Mesendoderm (in vitro differentiated cells): ENCODE results near the gene SLC26A6.

Source experiments
- DNase-seq: peaks from one replicate; pipeline ENCODE4 v3.0.0; 2013
- H2AK5ac ChIP-seq: 2 replicates; pipeline ENCODE4 v1.6.1; 2013; ENCODE audit warnings: low read length, inconsistent platforms
- H2BK120ac ChIP-seq: 2 replicates; pipeline ENCODE4 v1.6.1; 2013; ENCODE audit warnings: low read depth, mild to moderate bottlenecking, low read length, moderate library complexity, mixed read lengths
- H2BK15ac ChIP-seq: replicated peaks from 2 replicates; pipeline ENCODE4 v1.6.1; 2013; ENCODE audit warnings: low read depth, mild to moderate bottlenecking, moderate library complexity
- H2BK5ac ChIP-seq: 2 replicates; pipeline ENCODE4 v1.6.1; 2013; ENCODE audit warnings: low read length, inconsistent platforms
- H3K18ac ChIP-seq: 2 replicates; pipeline ENCODE4 v1.6.1; 2013; ENCODE audit warnings: mild to moderate bottlenecking, low read length, mixed read lengths
- H3K23ac ChIP-seq: one replicate; pipeline ENCODE4 v1.6.1; 2013; ENCODE audit warnings: low read length
- H3K27ac ChIP-seq: 2 replicates; pipeline ENCODE4 v1.5.1; 2013; ENCODE audit warnings: low read depth, mild to moderate bottlenecking, inconsistent platforms, low read length, moderate library complexity
- H3K27me3 ChIP-seq: 2 replicates; pipeline ENCODE4 v1.6.1; 2013; ENCODE audit warnings: low read length, control low read depth, mild to moderate bottlenecking, inconsistent platforms; ENCODE audit not compliant: insufficient read depth, poor library complexity
- H3K36me3 ChIP-seq: 2 replicates; pipeline ENCODE4 v1.6.1; 2013; ENCODE audit warnings: low read length, inconsistent platforms; ENCODE audit not compliant: control insufficient read depth, insufficient read depth
- H3K4ac ChIP-seq: one replicate; pipeline ENCODE4 v1.6.1; 2013; ENCODE audit warnings: low read depth, mild to moderate bottlenecking, low read length, moderate library complexity
- H3K4me1 ChIP-seq: 2 replicates; pipeline ENCODE4 v1.6.1; 2013; ENCODE audit warnings: low read depth, low read length, inconsistent platforms; ENCODE audit not compliant: control insufficient read depth
- H3K4me2 ChIP-seq: 2 replicates; pipeline ENCODE4 v1.6.1; 2013; ENCODE audit warnings: low read length
- H3K4me3 ChIP-seq: 2 replicates; pipeline ENCODE4 v1.5.1; 2013; ENCODE audit warnings: mild to moderate bottlenecking, low read length
- H3K56ac ChIP-seq: one replicate; pipeline ENCODE4 v1.6.1; 2013; ENCODE audit warnings: low read length
- H3K79me1 ChIP-seq: 2 replicates; pipeline ENCODE4 v1.6.1; 2013; ENCODE audit warnings: low read length, inconsistent platforms
- H3K79me2 ChIP-seq: 2 replicates; pipeline ENCODE4 v1.6.1; 2013; ENCODE audit warnings: mild to moderate bottlenecking, low read length; ENCODE audit not compliant: control insufficient read depth, insufficient read depth
- H3K9ac ChIP-seq: 2 replicates; pipeline ENCODE4 v1.6.1; 2013; ENCODE audit warnings: low read length, inconsistent platforms
- H4K5ac ChIP-seq: one replicate; pipeline ENCODE4 v1.6.1; 2013; ENCODE audit warnings: low read length
- H4K8ac ChIP-seq: one replicate; pipeline ENCODE4 v1.6.1; 2013; ENCODE audit warnings: low read depth, mild to moderate bottlenecking, control low read depth, low read length, moderate library complexity
- WGBS: extraction: QIAGEN DNeasy Blood & Tissue Kit; methylation state at CpG from one replicate; pipeline ENCODE4 v1.1.7; 2013; ENCODE audit warnings: low lambda C conversion rate, missing lambda C conversion rate; ENCODE audit not compliant: insufficient coverage; ENCODE audit errors: extremely low coverage; 5-methylcytosine and 5-hydroxymethylcytosine counted together

The SLC26A6 gene

GRCh38 chr3:48641396-48641795 lies 6.1 kb upstream of the SLC26A6 start:
- no peak overlapping the region for H3K23ac ChIP-seq

GRCh38 chr3:48639944-48640606 lies 4.8 kb upstream of the SLC26A6 start:
- no peak overlapping the region for H3K27ac ChIP-seq
- no peak overlapping the region for H3K18ac ChIP-seq
- no peak overlapping the region for H3K4me3 ChIP-seq
- no peaks in the 10 kb centered on the region for H3K79me2 ChIP-seq
- no peaks in the 10 kb centered on the region for H3K36me3 ChIP-seq
- no peak overlapping the region for H4K8ac ChIP-seq
- H3K27me3 ChIP-seq: no peaks in the 10 kb centered on the region
- H3K23ac ChIP-seq: no peak overlapping the region
- H2BK15ac ChIP-seq: no peak overlapping the region
- no peak overlapping the region for H3K4ac ChIP-seq
- no peak for DNase-seq
- H2AK5ac ChIP-seq: no peak overlapping the region
- no peak overlapping the region for H2BK120ac ChIP-seq
- peaks cover 9% of the 10 kb centered on the region for H3K4me1 ChIP-seq
- H3K4me2 ChIP-seq: no peak overlapping the region
- H4K5ac ChIP-seq: no peak overlapping the region
- H3K56ac ChIP-seq: no peak overlapping the region
- H3K79me1 ChIP-seq: no peaks in the 10 kb centered on the region
- no CpG with 5 or more reads among the region's 38 CpGs for WGBS
- H2BK5ac ChIP-seq: no peak overlapping the region
- H3K9ac ChIP-seq: no peak overlapping the region

More at GRCh38 chr3:48641396-48641795, 6.1 kb upstream of the SLC26A6 start:
- no peak overlapping the region for H4K8ac ChIP-seq
- WGBS: no CpG with 5 or more reads among the region's 3 CpGs
- H4K5ac ChIP-seq: no peak overlapping the region
- H3K79me1 ChIP-seq: no peaks in the 10 kb centered on the region
- no peak overlapping the region for H3K18ac ChIP-seq
- peaks cover 6% of the 10 kb centered on the region for H3K4me1 ChIP-seq
- H3K4ac ChIP-seq: no peak overlapping the region
- no peak overlapping the region for H2BK5ac ChIP-seq
- no peak overlapping the region for H3K27ac ChIP-seq
- no peak for DNase-seq
- H2BK15ac ChIP-seq: no peak overlapping the region
- no peaks in the 10 kb centered on the region for H3K27me3 ChIP-seq
- H2BK120ac ChIP-seq: no peak overlapping the region
- no peak overlapping the region for H3K9ac ChIP-seq
- H2AK5ac ChIP-seq: no peak overlapping the region
- H3K36me3 ChIP-seq: no peaks in the 10 kb centered on the region
- H3K56ac ChIP-seq: no peak overlapping the region
- no peak overlapping the region for H3K4me3 ChIP-seq
- no peak overlapping the region for H3K4me2 ChIP-seq
- H3K79me2 ChIP-seq: no peaks in the 10 kb centered on the region

- WGBS: no CpG with 5 or more reads among the region's 6 CpGs
- no peak overlapping the region for H2BK5ac ChIP-seq
- H3K4me1 ChIP-seq: peaks cover 14% of the 10 kb centered on the region
- no peaks in the 10 kb centered on the region for H3K27me3 ChIP-seq
- H3K18ac ChIP-seq: no peak overlapping the region
- peaks cover 5% of the 10 kb centered on the region for H3K79me1 ChIP-seq
- no peak overlapping the region for H2BK120ac ChIP-seq
- H3K4me2 ChIP-seq: no peak overlapping the region
- no peak overlapping the region for H2AK5ac ChIP-seq
- H3K4ac ChIP-seq: no peak overlapping the region
- no peak overlapping the region for H3K4me3 ChIP-seq
- H3K9ac ChIP-seq: no peak overlapping the region
- H3K56ac ChIP-seq: peak overlapping the region; percentile 22
- peak; percentile 27 for DNase-seq
- no peak overlapping the region for H4K5ac ChIP-seq
- H3K79me2 ChIP-seq: peaks cover 3% of the 10 kb centered on the region
- H3K36me3 ChIP-seq: no peaks in the 10 kb centered on the region
- H4K8ac ChIP-seq: no peak overlapping the region
- H2BK15ac ChIP-seq: no peak overlapping the region
- no peak overlapping the region for H3K23ac ChIP-seq
- H3K27ac ChIP-seq: no peak overlapping the region
Measured at GRCh38 chr3:48637305-48637704, 2.0 kb upstream of the SLC26A6 start.

GRCh38 chr3:48636149-48636655 lies 941 bp upstream of the SLC26A6 start:
- H3K4me2 ChIP-seq: peak overlapping the region; percentile 87
- H2AK5ac ChIP-seq: peak overlapping the region; percentile 78
- H2BK120ac ChIP-seq: no peak overlapping the region
- no peak overlapping the region for H3K23ac ChIP-seq
- H3K27ac ChIP-seq: peak overlapping the region; percentile 65
- H4K8ac ChIP-seq: no peak overlapping the region
- WGBS: no CpG with 5 or more reads among the region's 10 CpGs
- no peak overlapping the region for H2BK15ac ChIP-seq
- no peaks in the 10 kb centered on the region for H3K36me3 ChIP-seq
- peak overlapping the region; percentile 32 for H2BK5ac ChIP-seq
- DNase-seq: peak; percentile 24
- H3K79me2 ChIP-seq: peaks cover 3% of the 10 kb centered on the region
- no peak overlapping the region for H3K4ac ChIP-seq
- peak overlapping the region; percentile 40 for H4K5ac ChIP-seq
- H3K18ac ChIP-seq: peak overlapping the region; percentile 11
- peak overlapping the region; percentile 92 for H3K56ac ChIP-seq
- no peaks in the 10 kb centered on the region for H3K27me3 ChIP-seq
- peak overlapping the region; percentile 28 for H3K4me3 ChIP-seq
- H3K4me1 ChIP-seq: peaks cover 14% of the 10 kb centered on the region
- peak overlapping the region; percentile 81 for H3K9ac ChIP-seq
- peaks cover 5% of the 10 kb centered on the region for H3K79me1 ChIP-seq

- WGBS: no CpG with 5 or more reads among the region's 30 CpGs
- no peak overlapping the region for H4K8ac ChIP-seq
- no peaks in the 10 kb centered on the region for H3K27me3 ChIP-seq
- H3K79me1 ChIP-seq: peaks cover 5% of the 10 kb centered on the region
- peak overlapping the region; percentile 97 for H3K56ac ChIP-seq
- peaks cover 14% of the 10 kb centered on the region for H3K4me1 ChIP-seq
- peak overlapping the region; percentile 93 for H3K27ac ChIP-seq
- H2BK15ac ChIP-seq: no peak overlapping the region
- peak overlapping the region; percentile 85 for H3K23ac ChIP-seq
- DNase-seq: peak; percentile 83
- H3K4me3 ChIP-seq: peak overlapping the region; percentile 90
- H4K5ac ChIP-seq: no peak overlapping the region
- peak overlapping the region; percentile 98 for H3K9ac ChIP-seq
- peak overlapping the region; percentile 85 for H3K18ac ChIP-seq
- peak overlapping the region; percentile 97 for H3K4me2 ChIP-seq
- peak overlapping the region; percentile 70 for H3K4ac ChIP-seq
- peaks cover 2% of the 10 kb centered on the region for H3K36me3 ChIP-seq
- no peak overlapping the region for H2AK5ac ChIP-seq
- H2BK5ac ChIP-seq: peak overlapping the region; percentile 79
- H2BK120ac ChIP-seq: no peak overlapping the region
- H3K79me2 ChIP-seq: peaks cover 3% of the 10 kb centered on the region
Measured at GRCh38 chr3:48634661-48635221, 520 bp downstream of the SLC26A6 start.
